BLaER1 treated with 17β-estradiol and CSF1 and Interleukin-3, amounts not matched to agents 10 nM and 100 nM (cell line): ENCODE measurements around the gene CYP46A1.
A peak's percentile ranks its signal among the peaks of the same experiment; 100 is the strongest.

Experiments used
- H3K27ac ChIP-seq, 11 experiments: shearing (Covaris generic); formaldehyde crosslinking; 2 replicates each; pipeline ENCODE4 v1.8.1; 2022
- H3K27me3 ChIP-seq, 11 experiments: shearing (Covaris generic); formaldehyde crosslinking; 2 replicates each; pipeline ENCODE4 v1.8.1; 2022
- H3K36me3 ChIP-seq, 11 experiments: shearing (Covaris generic); formaldehyde crosslinking; 2 replicates each; pipeline ENCODE4 v1.8.1; 2022
- H3K4me1 ChIP-seq, 10 experiments: shearing (Covaris generic); formaldehyde crosslinking; 2 replicates each; pipeline ENCODE4 v1.8.1; 2022
- H3K4me2 ChIP-seq, 11 experiments: shearing (Covaris generic); formaldehyde crosslinking; 2 replicates each; pipeline ENCODE4 v1.8.1; 2022
- H3K4me3 ChIP-seq, 10 experiments: shearing (Covaris generic); formaldehyde crosslinking; 2 replicates each; pipeline ENCODE4 v1.8.1; 2022
- H3K9ac ChIP-seq, 11 experiments: shearing (Covaris generic); formaldehyde crosslinking; 2 replicates each; pipeline ENCODE4 v1.8.1; 2022
- H3K9me3 ChIP-seq, 11 experiments: shearing (Covaris generic); formaldehyde crosslinking; replicated peaks in 1 of 11; 2 replicates each; pipeline ENCODE4 v1.8.1; 2022
- H4K20me1 ChIP-seq, 11 experiments: shearing (Covaris generic); formaldehyde crosslinking; 2 replicates each; pipeline ENCODE4 v1.8.1; 2022
- Cebpa-rat ChIP-seq, 11 experiments: shearing (Covaris generic); IDR thresholded peaks; 2 replicates each; pipeline ENCODE4 v1.8.1; 2022

The CYP46A1 gene

GRCh38 chr14:99722741-99723140, 38.6 kb downstream of the CYP46A1 start:
- H3K4me1 ChIP-seq, result peaks cover 6 to 21% (median 18%) of the 10 kb centered on the region in 10 experiments; a peak in 18 of 20 replicates
- no peak for TF ChIP-seq Cebpa-rat (IDR thresholded peaks at IDR 0.05)
- no peaks in the 10 kb centered on the region for H3K27me3 ChIP-seq
- H3K9me3 ChIP-seq, result no peaks in the 10 kb centered on the region
- H3K4me2 ChIP-seq, result no peak overlapping the region
- H4K20me1 ChIP-seq, result peaks cover 0 to 9% (median 0%) of the 10 kb centered on the region in 11 experiments; a peak in 1 of 22 replicates
- H3K9ac ChIP-seq, result no peak overlapping the region
- no peaks in the 10 kb centered on the region for H3K36me3 ChIP-seq
- H3K4me3 ChIP-seq, result no peak overlapping the region
- no peak overlapping the region for H3K27ac ChIP-seq

GRCh38 chr14:99724196-99724891, 40.2 kb downstream of the CYP46A1 start:
- H3K9me3 ChIP-seq, result no peaks in the 10 kb centered on the region
- H3K4me1 ChIP-seq, result peaks cover 0 to 10% (median 8%) of the 10 kb centered on the region in 10 experiments; a peak in 14 of 20 replicates
- H4K20me1 ChIP-seq, result peaks cover 0 to 24% (median 0%) of the 10 kb centered on the region in 11 experiments; a peak in 2 of 22 replicates
- H3K9ac ChIP-seq, result no peak overlapping the region
- no peak overlapping the region for H3K27ac ChIP-seq
- no peak for TF ChIP-seq Cebpa-rat (IDR thresholded peaks at IDR 0.05)
- no peak overlapping the region for H3K4me3 ChIP-seq
- no peaks in the 10 kb centered on the region for H3K36me3 ChIP-seq
- no peak overlapping the region for H3K4me2 ChIP-seq
- H3K27me3 ChIP-seq, result no peaks in the 10 kb centered on the region

- Histone ChIP-seq H3K27me3 (peaks cover 2 to 3% (median 2%) of the 10 kb centered on the region in 11 experiments), H3K9me3 (no peaks in the 10 kb centered on the region), H3K27ac (no peak overlapping the region), H3K4me2 (no peak overlapping the region), H3K4me1 (peaks cover 0 to 14% (median 9%) of the 10 kb centered on the region in 10 experiments; a peak in 9 of 20 replicates), H3K4me3 (no peak overlapping the region), H4K20me1 (peaks cover 0 to 30% (median 0%) of the 10 kb centered on the region in 11 experiments; a peak in 2 of 22 replicates), H3K36me3 (no peaks in the 10 kb centered on the region), H3K9ac (no peak overlapping the region)
- TF ChIP-seq Cebpa-rat (IDR thresholded peaks at IDR 0.05), result no peak
These were observed 41.1 kb downstream of the CYP46A1 start for GRCh38 chr14:99724939-99725773.

- Histone ChIP-seq H3K27me3 (peaks cover 10 to 11% (median 10%) of the 10 kb centered on the region in 11 experiments), H3K4me2 (peak overlapping the region in 1 of 11 experiments; percentile 18; a peak in 1 of 22 replicates), H3K36me3 (no peaks in the 10 kb centered on the region), H3K4me1 (peaks cover 0 to 20% (median 13%) of the 10 kb centered on the region in 10 experiments; a peak in 9 of 20 replicates), H3K27ac (no peak overlapping the region), H3K9ac (no peak overlapping the region), H3K9me3 (no peaks in the 10 kb centered on the region), H4K20me1 (peaks cover 0 to 30% (median 0%) of the 10 kb centered on the region in 11 experiments; a peak in 2 of 22 replicates), H3K4me3 (no peak overlapping the region)
- no peak for TF ChIP-seq Cebpa-rat (IDR thresholded peaks at IDR 0.05)
These were observed 41.9 kb downstream of the CYP46A1 start for GRCh38 chr14:99725774-99726537.

GRCh38 chr14:99726538-99727095, 42.5 kb downstream of the CYP46A1 start:
- Histone ChIP-seq H3K9me3 (no peaks in the 10 kb centered on the region), H3K9ac (no peak overlapping the region), H4K20me1 (peaks cover 0 to 33% (median 0%) of the 10 kb centered on the region in 11 experiments; a peak in 2 of 22 replicates), H3K27me3 (peaks cover 11 to 17% (median 15%) of the 10 kb centered on the region in 11 experiments), H3K4me2 (no peak overlapping the region), H3K4me3 (no peak overlapping the region), H3K36me3 (no peaks in the 10 kb centered on the region), H3K4me1 (peaks cover 0 to 20% (median 12%) of the 10 kb centered on the region in 10 experiments; a peak in 9 of 20 replicates), H3K27ac (no peak overlapping the region)
- no peak for TF ChIP-seq Cebpa-rat (IDR thresholded peaks at IDR 0.05)

GRCh38 chr14:99727096-99727870, 43.2 kb downstream of the CYP46A1 start:
- peaks cover 11 to 22% (median 18%) of the 10 kb centered on the region in 11 experiments for H3K27me3 ChIP-seq
- no peak overlapping the region for H3K4me3 ChIP-seq
- no peak overlapping the region for H3K4me2 ChIP-seq
- H4K20me1 ChIP-seq, result peaks cover 0 to 38% (median 0%) of the 10 kb centered on the region in 11 experiments; a peak in 2 of 22 replicates
- no peak overlapping the region for H3K27ac ChIP-seq
- H3K9ac ChIP-seq, result no peak overlapping the region
- H3K36me3 ChIP-seq, result no peaks in the 10 kb centered on the region
- no peak for TF ChIP-seq Cebpa-rat (IDR thresholded peaks at IDR 0.05)
- H3K9me3 ChIP-seq, result no peaks in the 10 kb centered on the region
- H3K4me1 ChIP-seq, result peaks cover 0 to 20% (median 12%) of the 10 kb centered on the region in 10 experiments; a peak in 9 of 20 replicates

- H3K9me3 ChIP-seq, result no peaks in the 10 kb centered on the region
- peaks cover 8 to 30% (median 22%) of the 10 kb centered on the region in 10 experiments for H3K4me1 ChIP-seq
- TF ChIP-seq Cebpa-rat (IDR thresholded peaks at IDR 0.05), result no peak
- peaks cover 11 to 24% (median 19%) of the 10 kb centered on the region in 11 experiments for H3K27me3 ChIP-seq
- no peak overlapping the region for H3K4me2 ChIP-seq
- H4K20me1 ChIP-seq, result peaks cover 0 to 47% (median 0%) of the 10 kb centered on the region in 11 experiments; a peak in 4 of 22 replicates
- H3K9ac ChIP-seq, result no peak overlapping the region
- H3K36me3 ChIP-seq, result no peaks in the 10 kb centered on the region
- no peak overlapping the region for H3K27ac ChIP-seq
- no peak overlapping the region for H3K4me3 ChIP-seq
These were observed 44.3 kb downstream of the CYP46A1 start for GRCh38 chr14:99728231-99728920.
